Kidney epithelial cell (primary cell): Measurements from ENCODE around the gene PICALM. TPM values are rescaled to one million over a fixed set of nuclear protein-coding genes. Genes with fewer than 3 reads are reported as not detected.
"Not testable (repeated sequence)": the region's sequence is repeated elsewhere in the genome, so short reads cannot be mapped to it uniquely, and the experiment has no call there.

Source experiments
- DNase-seq: peaks from one replicate; pipeline ENCODE4 v3.0.0-alpha.2; 2010; ENCODE audit warnings: low read depth
- H3K27me3 ChIP-seq: 2 replicates; pipeline ENCODE4 v1.6.0; 2011; ENCODE audit warnings: low read length; ENCODE audit not compliant: control insufficient read depth, insufficient read depth
- H3K36me3 ChIP-seq: 2 replicates; pipeline ENCODE4 v1.5.1; 2011; ENCODE audit warnings: low read length; ENCODE audit not compliant: control insufficient read depth, insufficient read depth
- H3K4me3 ChIP-seq: 2 replicates; pipeline ENCODE4 v1.5.1; 2011; ENCODE audit warnings: low read depth, mild to moderate bottlenecking, control low read depth, low read length
- total RNA-seq: library from RNA; depleted of rRNA; stranded (reverse); fragments of >200 nt; gene quantifications from 2 replicates; pipeline ENCODE4 v1.2.3, GENCODE V29; 2015
- TF ChIP-seq, protein P1 (sequence below): IDR thresholded peaks from 2 replicates; pipeline ENCODE4 v1.5.1; 2011; ENCODE audit warnings: mild to moderate bottlenecking, moderate library complexity, low read length, control low read depth, inconsistent platforms; ENCODE audit not compliant: insufficient read depth, poor library complexity, severe bottlenecking

PICALM gene
- total RNA-seq, 1 donor from 2014 or later, result 294 TPM

DNA sequence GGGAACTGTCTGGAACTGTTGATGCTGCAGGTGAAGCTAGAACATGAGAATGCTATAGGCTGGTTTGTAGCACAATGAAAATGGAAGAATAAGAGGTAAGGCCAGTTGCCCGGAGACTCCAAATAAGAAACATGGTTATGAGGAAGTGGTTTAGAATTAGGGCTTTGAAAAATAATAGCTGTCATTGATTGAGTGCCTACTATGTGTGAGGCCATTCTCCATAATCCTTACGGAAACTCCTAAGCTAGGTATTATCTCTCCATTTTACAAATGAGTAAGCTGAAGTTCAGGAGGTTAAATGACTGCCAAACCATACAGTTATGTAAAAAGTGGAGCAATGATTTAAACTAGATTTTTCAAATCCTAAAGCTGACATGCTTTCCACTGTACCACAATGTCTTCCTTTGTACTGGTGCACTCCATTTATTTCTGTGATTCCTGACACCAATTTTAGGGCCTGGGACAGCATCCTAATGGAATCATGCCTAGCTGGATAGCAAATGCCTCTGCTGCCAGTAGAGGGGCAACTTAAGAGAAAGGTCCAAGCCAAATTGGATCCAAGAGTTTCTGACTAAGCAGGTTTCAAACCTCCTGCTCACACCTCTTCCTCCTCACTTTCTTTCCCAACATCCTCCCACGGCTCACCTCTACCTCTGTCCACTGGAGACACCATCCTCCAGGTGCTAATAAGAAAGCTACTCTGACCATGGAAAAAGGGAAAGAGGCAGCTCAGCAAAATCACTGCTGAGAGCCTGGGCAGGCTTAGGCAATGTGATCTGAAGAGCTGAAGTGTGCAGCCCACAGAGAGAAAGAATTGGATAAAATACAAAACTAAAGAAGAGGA, 46.9 kb upstream of the PICALM start:
- no peak for DNase-seq
- Histone ChIP-seq H3K4me3 (no peak overlapping the region), H3K27me3 (no peaks in the 10 kb centered on the region), H3K36me3 (no peaks in the 10 kb centered on the region)
- TF ChIP-seq, protein P1, sequence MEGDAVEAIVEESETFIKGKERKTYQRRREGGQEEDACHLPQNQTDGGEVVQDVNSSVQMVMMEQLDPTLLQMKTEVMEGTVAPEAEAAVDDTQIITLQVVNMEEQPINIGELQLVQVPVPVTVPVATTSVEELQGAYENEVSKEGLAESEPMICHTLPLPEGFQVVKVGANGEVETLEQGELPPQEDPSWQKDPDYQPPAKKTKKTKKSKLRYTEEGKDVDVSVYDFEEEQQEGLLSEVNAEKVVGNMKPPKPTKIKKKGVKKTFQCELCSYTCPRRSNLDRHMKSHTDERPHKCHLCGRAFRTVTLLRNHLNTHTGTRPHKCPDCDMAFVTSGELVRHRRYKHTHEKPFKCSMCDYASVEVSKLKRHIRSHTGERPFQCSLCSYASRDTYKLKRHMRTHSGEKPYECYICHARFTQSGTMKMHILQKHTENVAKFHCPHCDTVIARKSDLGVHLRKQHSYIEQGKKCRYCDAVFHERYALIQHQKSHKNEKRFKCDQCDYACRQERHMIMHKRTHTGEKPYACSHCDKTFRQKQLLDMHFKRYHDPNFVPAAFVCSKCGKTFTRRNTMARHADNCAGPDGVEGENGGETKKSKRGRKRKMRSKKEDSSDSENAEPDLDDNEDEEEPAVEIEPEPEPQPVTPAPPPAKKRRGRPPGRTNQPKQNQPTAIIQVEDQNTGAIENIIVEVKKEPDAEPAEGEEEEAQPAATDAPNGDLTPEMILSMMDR, result peak; percentile 21

DNA sequence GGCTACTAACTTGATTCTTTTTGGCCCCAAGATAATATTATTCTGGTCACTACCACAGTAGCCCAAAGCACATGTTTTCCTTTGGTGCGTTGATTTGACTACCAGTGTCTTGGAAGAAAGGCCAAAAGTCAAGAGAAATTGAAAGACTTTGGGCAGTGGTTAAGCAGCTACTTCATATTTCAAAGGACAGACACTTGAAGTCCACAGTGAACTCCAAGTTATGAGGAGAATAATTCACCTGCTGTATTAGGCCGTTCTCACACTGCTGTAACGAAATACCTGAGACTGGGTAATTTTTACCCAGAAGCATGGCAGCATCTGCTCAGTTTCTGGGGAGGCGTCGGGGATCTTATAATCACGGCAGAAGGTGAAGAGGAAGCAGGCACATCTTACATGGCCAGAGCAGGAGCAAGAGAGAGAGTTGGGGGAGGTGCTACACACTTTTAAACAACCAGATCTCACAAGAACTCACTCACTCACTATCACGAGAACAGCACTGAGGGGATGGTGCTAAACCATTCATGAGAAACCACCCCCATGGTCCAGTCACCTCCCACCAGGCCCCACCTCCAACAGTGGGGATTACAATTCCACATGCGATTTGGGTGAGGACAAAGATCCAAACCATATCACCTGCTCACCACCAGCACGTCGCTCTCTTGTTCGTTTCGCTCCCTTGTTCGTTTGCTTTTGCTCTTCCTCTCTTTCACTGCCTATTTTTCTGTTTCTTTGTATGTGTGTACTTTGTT, 40.2 kb upstream of the PICALM start:
- TF ChIP-seq, protein P1, result no peak
- Histone ChIP-seq H3K27me3 (no peaks in the 10 kb centered on the region), H3K4me3 (no peak overlapping the region), H3K36me3 (no peaks in the 10 kb centered on the region)
- no peak for DNase-seq

DNA sequence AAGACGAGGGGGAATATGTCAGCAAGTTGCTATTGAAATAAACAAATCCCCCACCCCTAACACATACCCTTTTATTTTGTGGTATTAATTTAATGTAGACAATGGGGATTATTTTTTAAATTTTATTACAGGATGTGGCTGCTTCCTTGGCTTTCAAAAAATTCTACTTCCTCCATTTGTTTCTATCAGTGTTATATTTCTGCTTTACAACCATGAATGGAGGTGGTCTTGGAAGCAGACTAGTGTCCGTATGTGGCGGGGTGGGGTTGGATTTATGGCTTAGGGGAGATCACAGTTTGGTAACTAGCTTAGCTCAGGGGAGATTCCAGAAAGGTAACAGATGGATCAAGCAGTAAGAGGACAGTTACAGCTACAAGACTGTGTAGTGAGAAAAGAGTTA, 39.3 kb upstream of the PICALM start:
- no peak for DNase-seq

DNA sequence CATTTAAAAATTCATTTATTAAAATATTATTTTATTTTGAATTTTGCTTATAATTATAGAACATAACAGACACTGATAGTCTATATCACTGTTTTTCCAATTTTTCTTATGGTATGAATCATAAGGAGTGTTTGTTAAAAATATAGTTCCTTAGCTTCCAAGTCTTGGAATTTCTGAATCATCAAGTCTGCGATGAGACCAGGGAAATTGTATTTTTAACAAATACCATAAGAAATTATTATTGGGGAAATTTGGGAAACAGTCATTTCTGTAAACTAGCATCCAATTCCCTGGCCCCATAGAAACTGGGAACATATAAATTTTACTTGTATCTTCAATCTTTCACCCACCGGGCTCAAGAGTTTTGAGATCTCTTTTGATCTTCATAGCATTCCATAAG, 38.0 kb upstream of the PICALM start:
- DNase-seq, result no peak
- no peak overlapping the region for H3K4me3 ChIP-seq
- H3K36me3 ChIP-seq, result no peaks in the 10 kb centered on the region
- TF ChIP-seq, protein P1, result no peak
- H3K27me3 ChIP-seq, result no peaks in the 10 kb centered on the region

More for the DNA sequence above, 39.3 kb upstream of the PICALM start:
- no peak overlapping the region for H3K4me3 ChIP-seq
- H3K36me3 ChIP-seq, result no peaks in the 10 kb centered on the region
- TF ChIP-seq, protein P1, result no peak
- H3K27me3 ChIP-seq, result no peaks in the 10 kb centered on the region

DNA sequence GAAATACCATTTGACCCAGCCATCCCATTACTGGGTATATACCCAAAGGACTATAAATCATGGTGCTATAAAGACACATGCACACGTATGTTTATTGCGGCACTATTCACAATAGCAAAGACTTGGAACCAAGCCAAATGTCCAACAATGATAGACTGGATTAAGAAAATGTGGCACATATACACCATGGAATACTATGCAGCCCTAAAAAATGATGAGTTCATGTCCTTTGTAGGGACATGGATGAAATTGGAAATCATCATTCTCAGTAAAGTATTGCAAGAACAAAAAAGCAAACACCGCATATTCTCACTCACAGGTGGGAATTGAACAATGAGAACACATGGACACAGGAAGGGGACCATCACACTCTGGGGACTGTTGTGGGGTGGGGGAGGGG, 37.1 kb upstream of the PICALM start:
- not testable (repeated sequence) for DNase-seq, H3K27me3 ChIP-seq, H3K36me3 ChIP-seq, H3K4me3 ChIP-seq

DNA sequence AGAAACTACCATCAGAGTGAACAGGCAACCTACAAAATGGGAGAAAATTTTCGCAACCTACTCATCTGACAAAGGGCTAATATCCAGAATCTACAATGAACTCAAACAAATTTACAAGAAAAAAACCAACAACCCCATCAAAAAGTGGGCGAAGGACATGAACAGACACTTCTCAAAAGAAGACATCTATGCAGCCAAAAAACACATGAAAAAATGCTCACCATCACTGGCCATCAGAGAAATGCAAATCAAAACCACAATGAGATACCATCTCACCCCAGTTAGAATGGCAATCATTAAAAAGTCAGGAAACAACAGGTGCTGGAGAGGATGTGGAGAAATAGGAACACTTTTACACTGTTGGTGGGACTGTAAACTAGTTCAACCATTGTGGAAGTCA, 36.7 kb upstream of the PICALM start:
- not testable (repeated sequence) for H3K36me3 ChIP-seq, DNase-seq, H3K4me3 ChIP-seq, H3K27me3 ChIP-seq
